H9 (cell line): ENCODE results near the gene VAV2. TPM values are rescaled to one million over a fixed set of nuclear protein-coding genes. Genes with fewer than 3 reads are reported as not detected.

Source experiments
- DNase-seq: peaks from one replicate; pipeline ENCODE4 v3.0.0-alpha.2; 2017
- H2AFZ ChIP-seq: one replicate; pipeline ENCODE4 v1.6.1; 2013; ENCODE audit warnings: mild to moderate bottlenecking, low read length, control low read depth, moderate library complexity
- H2AK5ac ChIP-seq: 2 replicates; pipeline ENCODE4 v1.6.1; 2013; ENCODE audit warnings: low read length, control low read depth, mixed read lengths; ENCODE audit not compliant: insufficient read length
- H2BK120ac ChIP-seq: one replicate; pipeline ENCODE4 v1.6.1; 2013; ENCODE audit warnings: low read depth, mild to moderate bottlenecking, low read length, control low read depth, inconsistent platforms; ENCODE audit not compliant: poor library complexity, severe bottlenecking
- H2BK12ac ChIP-seq: 2 replicates; pipeline ENCODE4 v1.6.1; 2013; ENCODE audit warnings: low read length, control low read depth, mixed read lengths, low read depth; ENCODE audit not compliant: insufficient read length
- H2BK15ac ChIP-seq: 2 replicates; pipeline ENCODE4 v1.6.1; 2013; ENCODE audit warnings: low read depth, low read length, control low read depth
- H2BK20ac ChIP-seq: one replicate; pipeline ENCODE4 v1.6.1; 2013; ENCODE audit warnings: low read depth, mild to moderate bottlenecking, low read length, control low read depth, inconsistent platforms; ENCODE audit not compliant: poor library complexity, severe bottlenecking
- H2BK5ac ChIP-seq: 2 replicates; pipeline ENCODE4 v1.6.1; 2013; ENCODE audit warnings: low read length, control low read depth, mixed read lengths; ENCODE audit not compliant: insufficient read length
- H3K14ac ChIP-seq: 2 replicates; pipeline ENCODE4 v1.6.1; 2013; ENCODE audit warnings: low read length, control low read depth; ENCODE audit not compliant: insufficient read depth
- H3K18ac ChIP-seq: 2 replicates; pipeline ENCODE4 v1.6.1; 2013; ENCODE audit warnings: low read depth, mild to moderate bottlenecking, mixed read lengths, low read length, control low read depth; ENCODE audit not compliant: insufficient read length
- H3K23ac ChIP-seq: 2 replicates; pipeline ENCODE4 v1.6.1; 2013; ENCODE audit warnings: low read length, control low read depth, mixed read lengths, low read depth; ENCODE audit not compliant: insufficient read length
- H3K23me2 ChIP-seq: 2 replicates; pipeline ENCODE4 v1.6.1; 2013; ENCODE audit warnings: low read depth, mild to moderate bottlenecking, mixed read lengths, low read length, control low read depth; ENCODE audit not compliant: insufficient read length, poor library complexity, severe bottlenecking
- H3K27ac ChIP-seq: 2 replicates; pipeline ENCODE4 v1.5.1; 2013; ENCODE audit warnings: low read length, control low read depth, mixed read lengths, low read depth; ENCODE audit not compliant: insufficient read length
- H3K27me3 ChIP-seq: 2 replicates; pipeline ENCODE4 v1.6.1; 2013; ENCODE audit warnings: low read length, control low read depth, inconsistent platforms; ENCODE audit not compliant: insufficient read depth
- H3K4ac ChIP-seq: 2 replicates; pipeline ENCODE4 v1.6.1; 2013; ENCODE audit warnings: low read depth, mild to moderate bottlenecking, control low read depth, inconsistent platforms, low read length, moderate library complexity
- H3K4me1 ChIP-seq: 2 replicates; pipeline ENCODE4 v1.6.1; 2013; ENCODE audit warnings: low read length, control low read depth, inconsistent platforms; ENCODE audit not compliant: insufficient read depth
- H3K4me2 ChIP-seq: 2 replicates; pipeline ENCODE4 v1.6.1; 2013; ENCODE audit warnings: low read length, control low read depth, mixed read lengths; ENCODE audit not compliant: insufficient read length, insufficient read depth
- H3K56ac ChIP-seq: 2 replicates; pipeline ENCODE4 v1.6.1; 2013; ENCODE audit warnings: low read depth, mild to moderate bottlenecking, mixed read lengths, low read length, control low read depth; ENCODE audit not compliant: insufficient read length
- H3K79me1 ChIP-seq: 2 replicates; pipeline ENCODE4 v1.6.1; 2013; ENCODE audit warnings: low read depth, mild to moderate bottlenecking, moderate library complexity, low read length, control low read depth, inconsistent platforms; ENCODE audit not compliant: insufficient read depth, poor library complexity, severe bottlenecking
- H3K79me2 ChIP-seq: 2 replicates; pipeline ENCODE4 v1.6.1; 2013; ENCODE audit warnings: low read length, control low read depth, inconsistent platforms; ENCODE audit not compliant: insufficient read depth
- H3K9ac ChIP-seq: 2 replicates; pipeline ENCODE4 v1.6.1; 2013; ENCODE audit warnings: low read length, control low read depth, mixed read lengths; ENCODE audit not compliant: insufficient read length; ENCODE audit errors: extremely low read depth
- H3K9me3 ChIP-seq: one replicate; pipeline ENCODE4 v1.6.1; 2013; ENCODE audit warnings: low read depth, low read length, inconsistent platforms; ENCODE audit not compliant: control insufficient read depth
- H3T11ph ChIP-seq: one replicate; pipeline ENCODE4 v1.6.1; 2013; ENCODE audit warnings: mild to moderate bottlenecking, low read length, control low read depth, inconsistent platforms
- H4K20me1 ChIP-seq: one replicate; pipeline ENCODE4 v1.6.1; 2013; ENCODE audit not compliant: control insufficient read depth, insufficient read length, insufficient read depth
- H4K5ac ChIP-seq: 2 replicates; pipeline ENCODE4 v1.6.1; 2013; ENCODE audit warnings: low read depth, mild to moderate bottlenecking, mixed read lengths, low read length, control low read depth; ENCODE audit not compliant: insufficient read length
- H4K8ac ChIP-seq: replicated peaks from 2 replicates; pipeline ENCODE4 v1.6.1; 2013; ENCODE audit warnings: low read length, control low read depth, mixed read lengths, low read depth; ENCODE audit not compliant: insufficient read length
- H4K91ac ChIP-seq: 2 replicates; pipeline ENCODE4 v1.6.1; 2013; ENCODE audit warnings: low read depth, mild to moderate bottlenecking, moderate library complexity, mixed read lengths, low read length, control low read depth; ENCODE audit not compliant: insufficient read length
- H3K27ac Mint-ChIP-seq, 3 experiments: 2 replicates in 2 of 3; 3 replicates in 1 of 3; pipeline ENCODE4 v1.8.0; 2020 to 2021; ENCODE audit warnings: mixed read lengths in 3 of 3, mild to moderate bottlenecking in 1 of 3, moderate library complexity in 1 of 3
- H3K27me3 Mint-ChIP-seq: 2 replicates; pipeline ENCODE4 v1.8.0; 2021; ENCODE audit warnings: low read depth, mild to moderate bottlenecking, moderate library complexity, mixed read lengths
- H3K36me3 Mint-ChIP-seq, 3 experiments: 2 replicates in 2 of 3; 3 replicates in 1 of 3; pipeline ENCODE4 v1.8.0; 2020 to 2021; ENCODE audit warnings: low read depth in 3 of 3, mixed read lengths in 3 of 3; ENCODE audit not compliant: insufficient read depth in 1 of 3
- H3K4me1 Mint-ChIP-seq, 2 experiments: 2 replicates each; pipeline ENCODE4 v1.8.0; 2020; ENCODE audit warnings: mixed read lengths in 2 of 2
- H3K4me3 Mint-ChIP-seq, 2 experiments: 2 replicates in 1 of 2; 3 replicates in 1 of 2; pipeline ENCODE4 v1.8.0; 2020 to 2021; ENCODE audit warnings: mild to moderate bottlenecking in 2 of 2, mixed read lengths in 2 of 2, moderate library complexity in 1 of 2
- H3K9me3 Mint-ChIP-seq, 2 experiments: 2 replicates in 1 of 2; 3 replicates in 1 of 2; pipeline ENCODE4 v1.8.0; 2020; ENCODE audit warnings: mild to moderate bottlenecking in 2 of 2, mixed read lengths in 2 of 2, moderate library complexity in 1 of 2
- CTCF ChIP-seq: fragments of 200-600 bp; sonication (generic); conservative IDR thresholded peaks from 3 replicates; pipeline ENCODE4 v1.8.0; 2021; ENCODE audit warnings: antibody characterized with exemption, mild to moderate bottlenecking
- WGBS: extraction: QIAGEN DNeasy Blood & Tissue Kit; methylation state at CpG from one replicate; pipeline ENCODE4 v1.1.7; 2013; ENCODE audit warnings: missing lambda C conversion rate, low lambda C conversion rate, mixed read lengths; ENCODE audit not compliant: insufficient read length; ENCODE audit errors: extremely low coverage; 5-methylcytosine and 5-hydroxymethylcytosine counted together
- total RNA-seq: library from RNA; stranded (reverse); gene quantifications from 2 replicates; pipeline ENCODE4 v1.2.1, GENCODE V29; 2021

Gene VAV2
- total RNA-seq, 1 experiment from 2014 or later, result 58.7 TPM

DNA sequence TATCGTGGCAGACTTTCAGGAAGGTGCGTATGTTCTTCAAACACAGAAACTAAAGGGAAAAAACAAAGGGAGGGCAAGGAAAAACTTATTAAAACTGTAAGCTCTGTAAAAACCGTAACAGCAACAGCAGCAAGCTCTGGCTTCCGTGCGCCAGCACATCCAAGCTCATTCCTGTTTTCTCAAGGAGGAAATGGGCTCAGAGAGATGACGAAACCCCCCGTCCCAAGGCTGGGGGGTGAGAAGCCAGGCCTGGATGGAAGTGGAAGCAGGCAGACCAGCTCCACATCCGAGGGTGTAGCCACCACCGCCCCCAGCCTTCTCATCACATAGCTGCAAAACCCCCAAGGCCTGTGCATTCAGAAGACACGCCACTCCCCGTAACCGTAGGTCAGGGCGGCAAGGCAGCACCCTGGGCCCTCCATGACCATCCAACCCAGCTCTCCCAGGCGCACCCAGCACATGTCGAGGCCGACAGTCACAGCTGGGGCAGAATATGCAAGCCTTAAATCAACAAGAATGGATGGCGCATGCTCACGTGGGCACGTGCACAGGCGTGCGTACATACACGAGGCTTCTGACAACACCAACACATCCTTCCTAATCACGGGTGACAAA lies 52.8 kb downstream of the VAV2 start:
- peak overlapping the region; percentile 20 to 89 (median 85); a peak in 5 of 7 replicates for H3K27ac Mint-ChIP-seq
- H3K9ac ChIP-seq, result no peak overlapping the region

More for the DNA sequence above, 52.8 kb downstream of the VAV2 start:
- Histone ChIP-seq H3K4ac (no peak overlapping the region), H2AFZ (no peak overlapping the region), H3K14ac (no peak overlapping the region; the same call in 1 of the 2 replicates), H4K5ac (no peak overlapping the region), H3K23me2 (no peaks in the 10 kb centered on the region), H3K23ac (no peak overlapping the region), H3K79me1 (no peaks in the 10 kb centered on the region), H4K8ac (no peak overlapping the region), H3K79me2 (no peaks in the 10 kb centered on the region; the same call in 1 of the 2 replicates), H3K9me3 (no peaks in the 10 kb centered on the region), H3K4me1 (no peaks in the 10 kb centered on the region), H3K4me2 (no peak overlapping the region), H2BK5ac (no peak overlapping the region), H3K27me3 (no peaks in the 10 kb centered on the region), H2BK20ac (no peak overlapping the region), H3K18ac (no peak overlapping the region), H2BK120ac (no peak overlapping the region), H2AK5ac (no peak overlapping the region), H2BK12ac (no peak overlapping the region), H3K27ac (no peak overlapping the region), H3K56ac (no peak overlapping the region), H3T11ph (no peak overlapping the region), H4K91ac (no peak overlapping the region), H4K20me1 (no peaks in the 10 kb centered on the region), H2BK15ac (no peak overlapping the region)
- no CpG with 5 or more reads among the region's 23 CpGs for WGBS
- Mint-ChIP-seq H3K4me1 (peaks cover 17 to 22% of the 10 kb centered on the region in 2 experiments), H3K4me3 (no peak overlapping the region), H3K36me3 (peaks cover 3 to 37% (median 14%) of the 10 kb centered on the region in 3 experiments; a peak in 6 of 7 replicates), H3K9me3 (no peaks in the 10 kb centered on the region), H3K27me3 (no peaks in the 10 kb centered on the region)
- TF ChIP-seq CTCF, result no peak
- no peak for DNase-seq
